ENCODE data around the gene CORO7. TPM values are rescaled to one million over a fixed set of nuclear protein-coding genes. Genes with fewer than 3 reads are reported as not detected.

The CORO7 gene
- total and polyA plus RNA-seq, 10 donors, result 29.7 to 177 (median 117) TPM

GRCh38 chr16:4383591-4384444 is 32.6 kb downstream of the CORO7 start:
- Histone ChIP-seq H3K27ac (peak overlapping the region in 4 of 8 donors; percentile 2 to 69 (median 26)), H3K36me3 (peaks cover 0 to 100% (median 89%) of the 10 kb centered on the region in 6 donors), H3K4me1 (peaks cover 0 to 83% (median 26%) of the 10 kb centered on the region in 6 donors), H3K9me3 (no peaks in the 10 kb centered on the region), H3K27me3 (replicated peaks in 1 of 7) (no peaks in the 10 kb centered on the region), H3K4me3 (no peak overlapping the region)
- intact Hi-C loops (cut with DNase I; ENCODE audit: low total_unique reads), result no loop called here
- no peak for DNase-seq
- WGBS, 5 donors, result 75 to 88% (median 80%) methylated on average over 10 to 12 of the region's 12 CpGs
- TF ChIP-seq POLR2A (IDR thresholded peaks at IDR 0.05) (no peak), CTCF (IDR thresholded peaks at IDR 0.05 in 8 of 11, conservative IDR thresholded peaks at IDR 0.05 in 3 of 11) (no peak), POLR2AphosphoS5 (IDR thresholded peaks at IDR 0.05) (peak in 1 of 3 donors; percentile 59)

- no peak for DNase-seq
- H3K27ac ChIP-seq, result peak overlapping the region in 3 of 8 donors; percentile 1 to 26 (median 5)
These were observed 33.5 kb downstream of the CORO7 start for GRCh38 chr16:4382795-4383357.

GRCh38 chr16:4381935-4382794 is 34.2 kb downstream of the CORO7 start:
- Histone ChIP-seq H3K9me3 (no peaks in the 10 kb centered on the region), H3K27ac (peak overlapping the region in 3 of 8 donors; percentile 1 to 26 (median 5)), H3K4me1 (peaks cover 0 to 83% (median 26%) of the 10 kb centered on the region in 6 donors), H3K27me3 (replicated peaks in 1 of 7) (no peaks in the 10 kb centered on the region), H3K4me3 (no peak overlapping the region), H3K36me3 (peaks cover 0 to 100% (median 74%) of the 10 kb centered on the region in 6 donors)
- DNase-seq, result no peak
- 93 to 96% (median 93%) methylated on average over 41 to 55 of the region's 55 CpGs for WGBS, 5 donors
- no peak for TF ChIP-seq CTCF (IDR thresholded peaks at IDR 0.05 in 8 of 11, conservative IDR thresholded peaks at IDR 0.05 in 3 of 11)
- TF ChIP-seq POLR2AphosphoS5 (IDR thresholded peaks at IDR 0.05), result peak in 1 of 3 donors; percentile 63
- intact Hi-C loops (cut with DNase I; ENCODE audit: low total_unique reads), result no loop called here

More at GRCh38 chr16:4382795-4383357, 33.5 kb downstream of the CORO7 start:
- Histone ChIP-seq H3K36me3 (peaks cover 0 to 100% (median 81%) of the 10 kb centered on the region in 6 donors), H3K27me3 (replicated peaks in 1 of 7) (no peaks in the 10 kb centered on the region), H3K4me1 (peaks cover 0 to 83% (median 26%) of the 10 kb centered on the region in 6 donors), H3K9me3 (no peaks in the 10 kb centered on the region), H3K4me3 (no peak overlapping the region)
- TF ChIP-seq POLR2AphosphoS5 (IDR thresholded peaks at IDR 0.05) (peak in 1 of 3 donors; percentile 48), POLR2A (IDR thresholded peaks at IDR 0.05) (no peak)
- WGBS, 5 donors, result 89 to 95% (median 91%) methylated on average over 19 to 21 of the region's 21 CpGs
- intact Hi-C loops (cut with DNase I; ENCODE audit: low total_unique reads), result no loop called here
